H9 (cell line): ENCODE results near the gene RGS14. TPM values are rescaled to one million over a fixed set of nuclear protein-coding genes. Genes with fewer than 3 reads are reported as not detected.

Experiments
- DNase-seq: peaks from one replicate; pipeline ENCODE4 v3.0.0-alpha.2; 2017
- H2AFZ ChIP-seq: one replicate; pipeline ENCODE4 v1.6.1; 2013; ENCODE audit warnings: mild to moderate bottlenecking, low read length, control low read depth, moderate library complexity
- H2AK5ac ChIP-seq: 2 replicates; pipeline ENCODE4 v1.6.1; 2013; ENCODE audit warnings: low read length, control low read depth, mixed read lengths; ENCODE audit not compliant: insufficient read length
- H2BK120ac ChIP-seq: one replicate; pipeline ENCODE4 v1.6.1; 2013; ENCODE audit warnings: low read depth, mild to moderate bottlenecking, low read length, control low read depth, inconsistent platforms; ENCODE audit not compliant: poor library complexity, severe bottlenecking
- H2BK12ac ChIP-seq: 2 replicates; pipeline ENCODE4 v1.6.1; 2013; ENCODE audit warnings: low read length, control low read depth, mixed read lengths, low read depth; ENCODE audit not compliant: insufficient read length
- H2BK15ac ChIP-seq: 2 replicates; pipeline ENCODE4 v1.6.1; 2013; ENCODE audit warnings: low read depth, low read length, control low read depth
- H2BK20ac ChIP-seq: one replicate; pipeline ENCODE4 v1.6.1; 2013; ENCODE audit warnings: low read depth, mild to moderate bottlenecking, low read length, control low read depth, inconsistent platforms; ENCODE audit not compliant: poor library complexity, severe bottlenecking
- H2BK5ac ChIP-seq: 2 replicates; pipeline ENCODE4 v1.6.1; 2013; ENCODE audit warnings: low read length, control low read depth, mixed read lengths; ENCODE audit not compliant: insufficient read length
- H3K14ac ChIP-seq: 2 replicates; pipeline ENCODE4 v1.6.1; 2013; ENCODE audit warnings: low read length, control low read depth; ENCODE audit not compliant: insufficient read depth
- H3K18ac ChIP-seq: 2 replicates; pipeline ENCODE4 v1.6.1; 2013; ENCODE audit warnings: low read depth, mild to moderate bottlenecking, mixed read lengths, low read length, control low read depth; ENCODE audit not compliant: insufficient read length
- H3K23ac ChIP-seq: 2 replicates; pipeline ENCODE4 v1.6.1; 2013; ENCODE audit warnings: low read length, control low read depth, mixed read lengths, low read depth; ENCODE audit not compliant: insufficient read length
- H3K23me2 ChIP-seq: 2 replicates; pipeline ENCODE4 v1.6.1; 2013; ENCODE audit warnings: low read depth, mild to moderate bottlenecking, mixed read lengths, low read length, control low read depth; ENCODE audit not compliant: insufficient read length, poor library complexity, severe bottlenecking
- H3K27ac ChIP-seq: 2 replicates; pipeline ENCODE4 v1.5.1; 2013; ENCODE audit warnings: low read length, control low read depth, mixed read lengths, low read depth; ENCODE audit not compliant: insufficient read length
- H3K27me3 ChIP-seq: 2 replicates; pipeline ENCODE4 v1.6.1; 2013; ENCODE audit warnings: low read length, control low read depth, inconsistent platforms; ENCODE audit not compliant: insufficient read depth
- H3K4ac ChIP-seq: 2 replicates; pipeline ENCODE4 v1.6.1; 2013; ENCODE audit warnings: low read depth, mild to moderate bottlenecking, control low read depth, inconsistent platforms, low read length, moderate library complexity
- H3K4me1 ChIP-seq: 2 replicates; pipeline ENCODE4 v1.6.1; 2013; ENCODE audit warnings: low read length, control low read depth, inconsistent platforms; ENCODE audit not compliant: insufficient read depth
- H3K4me2 ChIP-seq: 2 replicates; pipeline ENCODE4 v1.6.1; 2013; ENCODE audit warnings: low read length, control low read depth, mixed read lengths; ENCODE audit not compliant: insufficient read length, insufficient read depth
- H3K56ac ChIP-seq: 2 replicates; pipeline ENCODE4 v1.6.1; 2013; ENCODE audit warnings: low read depth, mild to moderate bottlenecking, mixed read lengths, low read length, control low read depth; ENCODE audit not compliant: insufficient read length
- H3K79me1 ChIP-seq: 2 replicates; pipeline ENCODE4 v1.6.1; 2013; ENCODE audit warnings: low read depth, mild to moderate bottlenecking, moderate library complexity, low read length, control low read depth, inconsistent platforms; ENCODE audit not compliant: insufficient read depth, poor library complexity, severe bottlenecking
- H3K79me2 ChIP-seq: 2 replicates; pipeline ENCODE4 v1.6.1; 2013; ENCODE audit warnings: low read length, control low read depth, inconsistent platforms; ENCODE audit not compliant: insufficient read depth
- H3K9ac ChIP-seq: 2 replicates; pipeline ENCODE4 v1.6.1; 2013; ENCODE audit warnings: low read length, control low read depth, mixed read lengths; ENCODE audit not compliant: insufficient read length; ENCODE audit errors: extremely low read depth
- H3K9me3 ChIP-seq: one replicate; pipeline ENCODE4 v1.6.1; 2013; ENCODE audit warnings: low read depth, low read length, inconsistent platforms; ENCODE audit not compliant: control insufficient read depth
- H3T11ph ChIP-seq: one replicate; pipeline ENCODE4 v1.6.1; 2013; ENCODE audit warnings: mild to moderate bottlenecking, low read length, control low read depth, inconsistent platforms
- H4K20me1 ChIP-seq: one replicate; pipeline ENCODE4 v1.6.1; 2013; ENCODE audit not compliant: control insufficient read depth, insufficient read length, insufficient read depth
- H4K5ac ChIP-seq: 2 replicates; pipeline ENCODE4 v1.6.1; 2013; ENCODE audit warnings: low read depth, mild to moderate bottlenecking, mixed read lengths, low read length, control low read depth; ENCODE audit not compliant: insufficient read length
- H4K8ac ChIP-seq: replicated peaks from 2 replicates; pipeline ENCODE4 v1.6.1; 2013; ENCODE audit warnings: low read length, control low read depth, mixed read lengths, low read depth; ENCODE audit not compliant: insufficient read length
- H4K91ac ChIP-seq: 2 replicates; pipeline ENCODE4 v1.6.1; 2013; ENCODE audit warnings: low read depth, mild to moderate bottlenecking, moderate library complexity, mixed read lengths, low read length, control low read depth; ENCODE audit not compliant: insufficient read length
- H3K27ac Mint-ChIP-seq, 3 experiments: 2 replicates in 2 of 3; 3 replicates in 1 of 3; pipeline ENCODE4 v1.8.0; 2020 to 2021; ENCODE audit warnings: mixed read lengths in 3 of 3, mild to moderate bottlenecking in 1 of 3, moderate library complexity in 1 of 3
- H3K27me3 Mint-ChIP-seq: 2 replicates; pipeline ENCODE4 v1.8.0; 2021; ENCODE audit warnings: low read depth, mild to moderate bottlenecking, moderate library complexity, mixed read lengths
- H3K36me3 Mint-ChIP-seq, 3 experiments: 2 replicates in 2 of 3; 3 replicates in 1 of 3; pipeline ENCODE4 v1.8.0; 2020 to 2021; ENCODE audit warnings: low read depth in 3 of 3, mixed read lengths in 3 of 3; ENCODE audit not compliant: insufficient read depth in 1 of 3
- H3K4me1 Mint-ChIP-seq, 2 experiments: 2 replicates each; pipeline ENCODE4 v1.8.0; 2020; ENCODE audit warnings: mixed read lengths in 2 of 2
- H3K4me3 Mint-ChIP-seq, 2 experiments: 2 replicates in 1 of 2; 3 replicates in 1 of 2; pipeline ENCODE4 v1.8.0; 2020 to 2021; ENCODE audit warnings: mild to moderate bottlenecking in 2 of 2, mixed read lengths in 2 of 2, moderate library complexity in 1 of 2
- H3K9me3 Mint-ChIP-seq, 2 experiments: 2 replicates in 1 of 2; 3 replicates in 1 of 2; pipeline ENCODE4 v1.8.0; 2020; ENCODE audit warnings: mild to moderate bottlenecking in 2 of 2, mixed read lengths in 2 of 2, moderate library complexity in 1 of 2
- CTCF ChIP-seq: fragments of 200-600 bp; sonication (generic); conservative IDR thresholded peaks from 3 replicates; pipeline ENCODE4 v1.8.0; 2021; ENCODE audit warnings: antibody characterized with exemption, mild to moderate bottlenecking
- WGBS: extraction: QIAGEN DNeasy Blood & Tissue Kit; methylation state at CpG from one replicate; pipeline ENCODE4 v1.1.7; 2013; ENCODE audit warnings: missing lambda C conversion rate, low lambda C conversion rate, mixed read lengths; ENCODE audit not compliant: insufficient read length; ENCODE audit errors: extremely low coverage; 5-methylcytosine and 5-hydroxymethylcytosine counted together
- total RNA-seq: library from RNA; stranded (reverse); gene quantifications from 2 replicates; pipeline ENCODE4 v1.2.1, GENCODE V29; 2021

RGS14 gene
- total RNA-seq, 1 experiment from 2014 or later = 12.3 TPM

GRCh38 chr5:177336112-177336511, 21.6 kb upstream of the RGS14 start:
- WGBS = no CpG with 5 or more reads among the region's 12 CpGs
- Mint-ChIP-seq H3K27ac (peak overlapping the region; percentile 45 to 93 (median 87); a peak in 6 of 7 replicates), H3K4me1 (peaks cover 9 to 17% of the 10 kb centered on the region in 2 experiments)

More at GRCh38 chr5:177336112-177336511, 21.6 kb upstream of the RGS14 start:
- H3K9me3 ChIP-seq = no peaks in the 10 kb centered on the region
- peaks cover 6% of the 10 kb centered on the region; the same call in 1 of the 2 replicates for H3K4me1 ChIP-seq
- no peak overlapping the region for H3K23ac ChIP-seq
- H3K9ac ChIP-seq = no peak overlapping the region
- Mint-ChIP-seq H3K9me3 (no peaks in the 10 kb centered on the region), H3K4me3 (no peak overlapping the region), H3K27me3 (no peaks in the 10 kb centered on the region; the same call in 1 of the 2 replicates), H3K36me3 (peaks cover 21 to 70% (median 59%) of the 10 kb centered on the region in 3 experiments; a peak in 6 of 7 replicates)
- H3K79me1 ChIP-seq = no peaks in the 10 kb centered on the region
- no peak overlapping the region for H2BK20ac ChIP-seq
- DNase-seq = peak; percentile 54
- no peak overlapping the region for H3K4me2 ChIP-seq
- H2BK15ac ChIP-seq = no peak overlapping the region
- no peak overlapping the region for H2BK120ac ChIP-seq
- no peak overlapping the region for H4K5ac ChIP-seq
- H3K4ac ChIP-seq = no peak overlapping the region
- no peaks in the 10 kb centered on the region for H4K20me1 ChIP-seq
- no peak overlapping the region for H3T11ph ChIP-seq
- no peak overlapping the region; the same call in 1 of the 2 replicates for H3K14ac ChIP-seq
- no peaks in the 10 kb centered on the region; the same call in 1 of the 2 replicates for H3K79me2 ChIP-seq
- H3K56ac ChIP-seq = no peak overlapping the region
- H3K23me2 ChIP-seq = no peaks in the 10 kb centered on the region
- H3K27me3 ChIP-seq = no peaks in the 10 kb centered on the region
- H2AK5ac ChIP-seq = no peak overlapping the region
- peak; percentile 43 for TF ChIP-seq CTCF
- no peak overlapping the region for H2BK5ac ChIP-seq
- peak overlapping the region; percentile 15 for H3K27ac ChIP-seq
- no peak overlapping the region for H4K8ac ChIP-seq
- no peak overlapping the region for H2AFZ ChIP-seq
- no peak overlapping the region for H2BK12ac ChIP-seq
- H3K18ac ChIP-seq = no peak overlapping the region
- H4K91ac ChIP-seq = no peak overlapping the region
